GM21576 (cell line): Measurements from ENCODE around the gene SEMA5A.

Source experiments
- ATAC-seq: cut with Tn5 transposase; IDR thresholded peaks from one replicate; pipeline ENCODE4 v1.9.1; 2021; ENCODE audit warnings: mild to moderate bottlenecking, moderate library complexity; ENCODE audit not compliant: unreplicated experiment

The SEMA5A gene

GRCh38 chr5:9284781-9285307, 261.0 kb downstream of the SEMA5A start:
- ATAC-seq, result no peak

- no peak for ATAC-seq
Observed at GRCh38 chr5:9284272-9284671, 261.6 kb downstream of the SEMA5A start.

- ATAC-seq, result no peak
Observed at GRCh38 chr5:9283473-9283872, 262.4 kb downstream of the SEMA5A start.

GRCh38 chr5:9283021-9283420, 262.9 kb downstream of the SEMA5A start:
- ATAC-seq, result no peak

- no peak for ATAC-seq
Observed at GRCh38 chr5:9282211-9282610, 263.7 kb downstream of the SEMA5A start.

- no peak for ATAC-seq
Observed at GRCh38 chr5:9279774-9280173, 266.1 kb downstream of the SEMA5A start.

- ATAC-seq, result no peak
Observed at GRCh38 chr5:9278921-9279603, 266.8 kb downstream of the SEMA5A start.

- no peak for ATAC-seq
Observed at GRCh38 chr5:9269014-9269413, 276.9 kb downstream of the SEMA5A start.

GRCh38 chr5:9268226-9268625, 277.6 kb downstream of the SEMA5A start:
- ATAC-seq, result no peak

GRCh38 chr5:9265441-9266287, 280.2 kb downstream of the SEMA5A start:
- no peak for ATAC-seq

GRCh38 chr5:9264301-9264700, 281.6 kb downstream of the SEMA5A start:
- no peak for ATAC-seq

GRCh38 chr5:9263656-9264055, 282.2 kb downstream of the SEMA5A start:
- no peak for ATAC-seq

GRCh38 chr5:9251379-9251980, 294.4 kb downstream of the SEMA5A start:
- ATAC-seq, result no peak

GRCh38 chr5:9249231-9249630, 296.6 kb downstream of the SEMA5A start:
- ATAC-seq, result no peak

- no peak for ATAC-seq
Observed at GRCh38 chr5:9245071-9245470, 300.8 kb downstream of the SEMA5A start.

- ATAC-seq, result no peak
Observed at GRCh38 chr5:9244417-9244816, 301.5 kb downstream of the SEMA5A start.

- no peak for ATAC-seq
Observed at GRCh38 chr5:9241479-9242305, 304.2 kb downstream of the SEMA5A start.

- ATAC-seq, result no peak
Observed at GRCh38 chr5:9240431-9240830, 305.4 kb downstream of the SEMA5A start.

- ATAC-seq, result no peak
Observed at GRCh38 chr5:9239626-9240025, 306.2 kb downstream of the SEMA5A start.

- no peak for ATAC-seq
Observed at GRCh38 chr5:9239071-9239470, 306.8 kb downstream of the SEMA5A start.

- ATAC-seq, result no peak
Observed at GRCh38 chr5:9233712-9234111, 312.2 kb downstream of the SEMA5A start.
